ENCODE data around the gene IGSF9.

IGSF9 gene

GRCh38 chr1:159933347-159933746, 12.1 kb downstream of the IGSF9 start:
- DNase-seq (ENCODE audit: low read depth in 1 of 2, low spot score in 1 of 2) = no peak

GRCh38 chr1:159932296-159933285, 12.8 kb downstream of the IGSF9 start:
- DNase-seq (ENCODE audit: low read depth in 1 of 2, low spot score in 1 of 2) = no peak

- no peak for DNase-seq (ENCODE audit: low read depth in 1 of 2, low spot score in 1 of 2)
Observed at GRCh38 chr1:159931795-159932173, 13.6 kb downstream of the IGSF9 start.

- DNase-seq (ENCODE audit: low read depth in 1 of 2, low spot score in 1 of 2) = no peak
Observed at GRCh38 chr1:159931101-159931794, 14.2 kb downstream of the IGSF9 start.

- DNase-seq (ENCODE audit: low read depth in 1 of 2, low spot score in 1 of 2) = no peak
Observed at GRCh38 chr1:159930634-159931033, 14.8 kb downstream of the IGSF9 start.

- DNase-seq (ENCODE audit: low read depth in 1 of 2, low spot score in 1 of 2) = no peak
Observed at GRCh38 chr1:159930216-159930615, 15.2 kb downstream of the IGSF9 start.

- DNase-seq (ENCODE audit: low read depth in 1 of 2, low spot score in 1 of 2) = no peak
Observed at GRCh38 chr1:159929155-159930051, 16.0 kb downstream of the IGSF9 start.

- no peak for DNase-seq (ENCODE audit: low read depth in 1 of 2, low spot score in 1 of 2)
Observed at GRCh38 chr1:159928491-159929050, 16.8 kb downstream of the IGSF9 start.

GRCh38 chr1:159927849-159928431, 17.5 kb downstream of the IGSF9 start:
- no peak for DNase-seq (ENCODE audit: low read depth in 1 of 2, low spot score in 1 of 2)

- no peak for DNase-seq (ENCODE audit: low read depth in 1 of 2, low spot score in 1 of 2)
Observed at GRCh38 chr1:159927211-159927848, 18.1 kb downstream of the IGSF9 start.

- no peak for DNase-seq (ENCODE audit: low read depth in 1 of 2, low spot score in 1 of 2)
Observed at GRCh38 chr1:159925719-159926078, 19.7 kb downstream of the IGSF9 start.

GRCh38 chr1:159924791-159925718, 20.4 kb downstream of the IGSF9 start, which contains the start of gene TAGLN2:
Gene TAGLN2, minus strand, starts transcription at chr1:159925507. Its CDS starts 4,998 bp downstream, at chr1:159920509.
- peak; percentile 71 to 84 for DNase-seq (ENCODE audit: low read depth in 1 of 2, low spot score in 1 of 2)

- DNase-seq (ENCODE audit: low read depth in 1 of 2, low spot score in 1 of 2) = peak; percentile 24 to 52
Observed at GRCh38 chr1:159924025-159924790, 21.2 kb downstream of the IGSF9 start.

- peak; percentile 68 to 79 for DNase-seq (ENCODE audit: low read depth in 1 of 2, low spot score in 1 of 2)
Observed at GRCh38 chr1:159923203-159924024, 22.0 kb downstream of the IGSF9 start.

- DNase-seq (ENCODE audit: low read depth in 1 of 2, low spot score in 1 of 2) = no peak
Observed at GRCh38 chr1:159922511-159923202, 22.8 kb downstream of the IGSF9 start.

GRCh38 chr1:159921700-159922504, 23.5 kb downstream of the IGSF9 start:
- DNase-seq (ENCODE audit: low read depth in 1 of 2, low spot score in 1 of 2) = no peak

Data from activated T-helper 1 cell treated with anti-CD3 and anti-CD28 coated beads, Interleukin-2, amount 50 U/mL, for 16 hours (primary cell).